HG03066 (cell line): ENCODE data around the gene SPRR1A.

ENCODE experiments used
- ATAC-seq: cut with Tn5 transposase; IDR thresholded peaks from one replicate; pipeline ENCODE4 v1.9.1; 2021; ENCODE audit warnings: low read depth; ENCODE audit not compliant: unreplicated experiment

SPRR1A gene, protein sequence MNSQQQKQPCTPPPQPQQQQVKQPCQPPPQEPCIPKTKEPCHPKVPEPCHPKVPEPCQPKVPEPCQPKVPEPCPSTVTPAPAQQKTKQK

DNA sequence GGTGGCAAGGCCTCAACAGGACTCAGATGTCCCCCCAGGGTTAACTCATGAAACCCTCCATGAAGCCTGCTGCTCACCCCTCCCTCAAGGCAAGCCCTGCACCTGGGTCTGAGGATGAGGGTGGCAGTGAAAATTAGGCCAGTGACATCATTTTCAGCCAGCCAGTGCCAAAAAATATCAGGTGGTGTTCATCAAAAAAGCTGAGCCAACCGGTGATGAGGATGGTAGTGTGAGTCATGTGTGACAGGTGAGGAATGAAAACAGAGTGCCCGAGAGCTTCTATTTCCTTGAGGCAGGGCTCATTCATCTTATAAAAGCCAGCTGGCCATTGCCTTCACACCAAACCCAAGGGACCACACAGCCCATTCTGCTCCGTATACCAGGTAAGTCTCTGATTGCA is at the start of gene SPRR1A:
Gene SPRR1A (plus strand): TSS at position 339 of the 400 bp plus-strand sequence. CDS start 1,150 bp downstream, outside the sequence.
- no peak for ATAC-seq

DNA sequence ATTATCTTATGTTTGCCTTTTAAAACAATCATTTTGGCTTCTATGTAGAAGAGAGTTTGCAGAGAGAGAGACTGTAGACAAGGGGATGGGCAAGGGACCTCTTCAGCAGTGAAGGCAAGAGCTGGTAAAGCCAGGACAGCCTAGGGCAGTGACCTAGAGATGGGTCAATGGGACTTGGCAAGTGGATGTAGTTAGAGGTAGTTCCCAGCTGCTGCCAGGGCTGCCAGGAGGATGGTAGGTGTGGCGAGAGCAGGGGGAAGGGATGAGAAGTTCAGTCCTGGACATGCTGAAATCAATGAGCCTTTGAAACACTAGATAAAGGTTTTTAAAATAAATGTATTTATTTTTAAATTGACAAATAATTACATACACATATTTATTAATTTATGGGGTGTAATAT is 43.3 kb upstream of the SPRR1A start:
- no peak for ATAC-seq

DNA sequence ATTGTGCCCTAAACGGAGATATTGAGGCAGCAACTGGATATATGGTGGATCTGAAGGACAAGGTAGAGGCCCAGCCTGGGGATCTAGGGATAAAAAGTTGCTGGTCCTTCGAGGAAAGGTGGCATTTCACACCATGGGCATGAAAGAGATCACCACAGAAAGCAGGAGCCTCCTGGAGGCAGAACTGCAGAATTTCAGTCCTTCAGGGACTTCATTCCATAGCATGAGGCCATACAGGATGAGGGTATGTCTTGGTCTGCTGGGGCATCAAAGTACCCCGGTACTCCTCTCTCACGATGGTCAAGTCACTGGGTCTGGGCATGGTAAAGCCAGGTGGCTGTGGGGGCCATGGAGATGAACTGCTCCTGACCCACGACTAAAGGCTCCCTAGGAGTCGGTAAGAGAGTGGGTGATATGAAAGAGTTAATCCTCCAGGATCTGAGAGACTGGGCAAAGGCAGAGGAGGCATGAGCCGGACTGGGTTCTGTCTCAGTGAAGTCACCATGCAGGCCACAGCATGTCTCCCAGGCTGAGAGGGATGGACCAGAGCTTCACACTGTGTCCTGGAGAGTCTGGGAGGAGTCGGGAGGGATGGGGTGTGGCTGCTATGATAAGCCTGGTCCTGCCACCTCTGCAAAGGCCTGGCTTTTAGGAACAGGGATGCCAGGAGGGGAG is 42.7 kb upstream of the SPRR1A start:
- no peak for ATAC-seq

DNA sequence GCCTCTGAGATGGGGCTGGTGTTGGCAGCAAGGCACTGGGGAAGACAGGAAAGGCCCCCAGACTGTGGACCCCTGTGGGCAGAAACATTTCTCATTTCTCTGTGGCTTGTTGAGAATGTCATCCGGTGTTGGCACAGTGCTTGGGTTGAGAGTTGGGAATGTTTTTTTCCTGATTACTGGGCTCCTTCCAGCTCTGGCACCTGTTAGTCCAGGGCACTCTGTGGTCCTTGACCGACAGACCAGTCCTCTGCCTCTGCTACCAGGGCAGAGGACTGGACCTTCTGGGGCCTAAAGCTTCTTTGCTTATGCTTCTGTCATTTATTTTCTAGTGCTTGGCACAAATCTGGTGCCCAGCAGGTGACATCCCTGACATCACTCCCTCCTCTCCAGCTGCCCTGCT is 41.7 kb upstream of the SPRR1A start:
- no peak for ATAC-seq

DNA sequence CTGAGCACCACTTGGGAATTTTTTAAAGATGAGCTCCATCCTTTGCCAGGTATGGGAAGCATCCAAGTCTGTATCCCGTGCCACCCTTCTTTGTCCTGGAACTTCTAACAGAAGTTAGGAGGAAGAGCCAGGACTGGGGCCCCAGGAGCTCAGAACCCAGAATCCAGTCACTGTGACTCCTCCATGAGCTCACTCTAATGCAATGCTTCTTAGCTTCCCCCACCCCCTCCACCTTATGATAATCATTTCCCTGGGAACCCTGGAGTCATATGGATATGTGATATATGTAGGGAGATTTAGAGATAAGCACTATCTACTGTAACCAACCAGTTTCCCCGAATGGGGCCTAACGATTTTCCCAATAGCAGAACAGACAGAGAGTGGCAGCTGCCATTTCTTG is 37.6 kb upstream of the SPRR1A start:
- ATAC-seq = no peak

DNA sequence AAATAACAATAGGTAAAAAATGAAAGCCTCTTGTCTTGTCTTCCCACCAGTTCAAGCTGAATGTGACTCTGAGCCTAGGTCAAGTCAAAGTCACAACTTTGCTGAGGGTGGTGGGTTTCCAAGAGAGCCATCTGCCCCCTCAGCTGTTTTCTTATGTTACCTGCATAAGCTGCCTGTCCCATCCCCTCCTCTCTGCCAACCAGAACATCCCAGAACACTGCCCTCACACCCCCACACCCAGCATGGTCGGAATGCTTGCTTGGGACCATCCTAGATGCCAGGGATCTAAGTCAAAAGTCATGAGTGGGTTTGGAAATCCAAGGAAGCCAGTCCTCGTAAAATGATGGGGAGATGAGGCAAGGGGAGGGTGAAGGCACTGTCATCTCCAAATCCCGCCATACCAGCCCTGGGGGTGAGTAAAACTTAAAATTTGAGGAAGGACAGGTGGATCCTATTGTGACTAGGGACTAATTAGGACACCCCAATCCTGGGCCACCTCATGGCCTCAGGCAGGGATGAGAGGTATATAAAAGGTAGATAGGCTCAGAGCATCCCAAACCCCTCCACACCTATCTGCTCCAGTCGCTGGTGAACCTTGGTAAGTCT is 37.1 kb upstream of the SPRR1A start, which contains the start of gene SPRR5:
Gene SPRR5 (plus strand): TSS at position 556 of the 606 bp plus-strand sequence. CDS start 1,349 bp downstream, outside the sequence.
- no peak for ATAC-seq

DNA sequence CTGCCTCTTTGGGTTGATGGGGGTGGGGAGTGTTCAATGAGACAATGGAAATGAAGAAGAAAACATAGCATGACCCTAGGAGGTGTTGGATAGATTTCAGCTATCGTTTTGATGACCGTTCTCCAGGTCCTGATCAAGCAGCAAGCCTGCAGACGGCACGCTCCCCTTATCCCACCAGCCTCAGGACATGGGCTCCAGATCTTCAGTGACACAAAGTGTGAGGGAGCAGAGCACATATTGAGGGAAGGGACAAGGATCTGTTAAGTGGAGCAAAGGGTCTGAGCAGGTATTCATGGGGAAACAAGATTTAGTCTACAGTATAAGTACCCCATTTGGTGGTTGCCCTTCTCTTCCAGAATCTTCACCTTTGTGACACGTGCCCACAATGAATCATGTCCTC is 32.2 kb upstream of the SPRR1A start:
- no peak for ATAC-seq

DNA sequence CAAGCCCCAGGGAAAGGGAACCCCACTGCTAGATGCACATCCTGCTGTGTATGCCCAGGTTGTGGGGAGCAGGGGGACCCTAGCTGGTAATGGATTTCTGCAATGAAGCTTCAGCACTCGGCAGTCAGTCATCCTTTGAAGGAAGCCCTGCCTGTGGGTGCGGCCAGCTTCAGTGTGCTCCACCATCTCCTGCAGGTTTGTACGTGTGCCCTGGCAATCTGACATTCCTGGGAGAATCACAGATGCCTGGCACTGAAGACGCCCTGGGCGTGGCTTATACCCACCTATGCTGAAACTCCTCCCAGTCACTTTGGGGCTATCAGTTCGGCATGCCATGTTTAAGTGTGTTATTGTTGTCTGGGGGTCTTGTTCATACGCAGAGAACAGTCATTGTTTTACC is 30.1 kb upstream of the SPRR1A start:
- no peak for ATAC-seq

DNA sequence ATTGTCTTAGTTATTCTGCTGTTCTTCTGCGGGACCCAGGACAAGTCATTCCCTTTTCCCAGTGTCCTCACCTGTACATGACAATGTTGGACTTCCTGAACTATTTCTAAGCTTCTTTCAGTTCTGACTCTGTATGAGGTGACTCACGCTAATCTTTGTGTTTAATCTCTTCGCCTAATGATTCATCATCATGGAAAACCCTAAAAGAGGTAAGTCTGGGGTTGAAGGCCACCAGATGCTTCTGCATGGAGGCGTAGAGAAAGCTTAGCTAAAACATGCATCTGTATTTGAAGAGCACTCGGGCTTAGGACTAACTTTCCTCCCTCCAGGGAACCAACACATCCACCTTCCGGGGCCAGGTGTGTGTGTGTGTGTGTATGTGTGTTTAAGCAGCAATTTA is 29.4 kb upstream of the SPRR1A start:
- no peak for ATAC-seq

DNA sequence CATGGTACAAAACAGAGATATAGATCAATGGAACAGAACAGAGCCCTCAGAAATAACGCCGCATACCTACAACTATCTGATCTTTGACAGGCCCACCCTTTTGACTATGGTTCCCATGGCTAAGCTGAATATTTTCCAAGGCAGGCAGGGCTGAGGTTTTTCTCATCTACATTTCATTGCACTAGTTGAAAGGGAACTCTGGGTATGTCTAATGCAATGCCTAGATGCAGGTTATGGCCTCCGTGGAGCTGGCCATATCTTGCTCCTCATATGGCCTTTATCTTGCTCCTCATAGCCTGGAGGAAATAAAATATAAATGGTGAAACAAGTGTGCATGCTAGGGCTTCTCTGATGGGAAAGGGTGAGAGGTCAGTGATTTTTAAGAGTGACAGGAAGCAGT is 26.3 kb upstream of the SPRR1A start:
- ATAC-seq = no peak

DNA sequence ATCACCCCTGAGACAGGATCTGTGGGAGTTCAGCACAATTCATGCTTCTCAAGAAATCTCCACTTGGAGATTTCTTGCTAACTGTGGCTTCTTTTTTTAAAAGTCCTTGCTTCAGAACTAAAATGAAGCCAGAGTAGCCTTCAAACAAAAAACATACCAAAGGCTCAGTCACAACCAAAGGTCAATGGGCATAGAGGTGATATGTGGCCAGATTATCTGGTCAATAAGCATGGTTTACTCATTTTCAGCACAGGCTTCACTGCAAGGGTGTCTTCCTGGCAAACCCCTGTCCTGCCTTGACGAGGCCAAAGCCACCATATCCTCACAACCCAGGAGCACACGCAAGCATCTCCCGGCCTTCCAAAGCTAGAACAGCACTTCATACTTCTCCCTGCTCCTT is 24.6 kb upstream of the SPRR1A start:
- no peak for ATAC-seq

DNA sequence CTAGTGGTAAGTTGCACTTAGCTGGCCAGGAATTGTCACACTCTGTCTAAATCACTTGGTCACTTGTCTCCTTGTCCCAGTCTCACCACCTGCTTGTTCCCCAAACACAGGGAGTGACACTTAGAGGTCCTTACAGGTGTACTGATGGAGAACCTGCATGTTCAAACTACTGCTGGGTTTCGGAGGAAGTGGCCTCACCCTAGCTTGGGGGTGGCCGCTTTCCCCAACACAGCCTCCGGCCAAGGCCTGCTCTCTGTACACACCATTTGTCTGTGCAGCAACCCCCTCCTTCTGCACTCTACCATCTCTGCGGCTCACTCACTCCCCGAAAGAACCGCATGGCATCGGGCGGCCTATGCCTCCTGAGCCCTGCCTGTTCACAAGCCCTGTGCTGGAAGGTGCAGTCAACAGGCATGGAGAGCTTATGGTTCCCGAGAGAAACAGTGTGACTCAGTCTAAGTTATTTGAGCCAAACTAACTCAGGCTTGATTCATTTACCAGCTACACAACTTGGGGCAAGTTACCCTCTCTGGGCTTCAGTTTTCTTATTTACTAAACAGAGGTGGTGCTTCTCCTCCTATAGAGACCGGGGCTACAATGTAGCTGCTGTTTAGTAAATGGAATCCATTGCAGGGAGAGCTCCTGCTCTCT is 24.0 kb upstream of the SPRR1A start:
- no peak for ATAC-seq

DNA sequence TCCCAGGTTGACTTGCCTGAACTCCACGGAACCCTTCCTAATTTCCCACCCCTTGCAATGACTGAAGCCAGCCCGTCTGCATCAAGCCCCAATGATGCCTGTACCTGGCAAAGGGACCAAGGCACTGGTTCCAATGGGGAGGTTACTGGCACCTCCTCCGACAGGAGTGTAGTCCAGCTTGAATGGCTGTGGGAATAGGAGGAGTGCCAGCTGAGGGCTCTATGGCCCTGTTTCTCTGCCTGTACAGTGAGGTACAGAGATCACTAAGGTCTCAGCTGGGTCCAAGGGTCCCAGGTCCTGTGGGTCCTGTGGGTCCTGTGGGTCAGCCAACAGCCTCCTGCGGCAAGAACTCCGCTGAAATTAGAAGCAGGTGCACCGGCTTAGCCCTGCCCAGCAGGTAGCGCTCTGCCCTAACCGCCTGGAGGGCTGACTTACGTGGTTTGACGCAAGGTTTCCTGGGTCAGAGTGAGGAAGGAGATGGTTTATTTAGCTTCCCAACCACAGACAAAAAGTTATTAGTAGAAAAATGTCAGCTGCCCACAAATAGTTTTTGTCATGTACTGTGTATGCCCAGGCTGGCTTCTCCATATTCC is 23.3 kb upstream of the SPRR1A start:
- no peak for ATAC-seq

DNA sequence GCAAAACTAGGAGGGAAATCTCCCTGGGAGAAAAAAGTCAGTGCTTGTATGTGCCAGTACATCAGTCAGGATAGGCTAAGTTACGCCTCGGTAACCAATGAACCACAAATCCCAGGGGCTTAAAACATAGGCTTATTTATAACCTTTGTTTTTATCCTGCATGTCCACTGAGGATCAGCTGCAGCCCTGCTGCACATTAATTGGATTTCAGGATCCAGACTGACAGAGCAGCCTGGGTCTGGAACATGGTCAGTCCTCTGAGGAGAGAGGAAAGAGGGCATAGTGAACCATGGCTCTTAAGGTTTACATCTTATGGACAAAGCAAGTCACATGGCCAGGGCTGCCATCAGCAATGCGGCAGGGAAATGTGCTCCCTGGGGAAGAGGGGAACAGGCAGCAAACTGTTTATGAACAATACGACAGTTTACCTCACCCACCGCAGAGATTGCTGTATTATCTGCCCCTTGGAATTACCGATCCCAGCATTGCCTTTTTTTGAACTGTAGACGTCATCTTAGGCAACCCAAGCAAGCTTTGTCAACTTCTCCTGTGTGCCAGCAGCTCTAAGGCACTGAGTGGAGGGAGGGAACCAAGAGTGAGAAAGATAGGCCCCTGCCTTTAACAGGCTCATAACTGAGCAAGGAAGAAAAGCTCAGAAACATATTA is 22.5 kb upstream of the SPRR1A start:
- ATAC-seq = no peak

DNA sequence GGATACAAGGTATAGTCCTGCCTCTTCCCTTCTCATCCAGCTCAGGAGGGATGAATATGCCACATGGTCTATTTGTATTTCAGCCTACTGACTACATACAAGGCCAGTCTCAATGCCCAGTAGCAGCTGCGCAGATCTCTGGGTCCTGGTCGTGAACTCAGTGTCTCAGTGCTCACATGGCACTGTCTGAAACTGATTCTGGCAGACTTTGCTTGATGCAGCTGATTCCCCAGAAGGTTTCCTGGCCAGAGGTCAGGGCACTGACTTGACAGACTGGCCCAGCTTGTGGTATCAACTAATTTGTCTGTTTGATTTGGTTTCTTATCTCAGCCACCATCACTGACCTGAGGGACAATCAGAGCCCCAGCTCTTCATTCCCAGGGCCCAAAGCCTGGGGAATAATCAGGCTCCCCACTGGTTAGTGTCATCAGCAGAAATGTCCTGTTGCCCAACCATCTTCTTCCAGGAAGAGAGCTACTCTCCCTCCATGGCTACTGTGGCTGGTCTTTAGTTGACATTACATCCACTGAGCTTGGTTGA is 20.9 kb upstream of the SPRR1A start:
- ATAC-seq = no peak

DNA sequence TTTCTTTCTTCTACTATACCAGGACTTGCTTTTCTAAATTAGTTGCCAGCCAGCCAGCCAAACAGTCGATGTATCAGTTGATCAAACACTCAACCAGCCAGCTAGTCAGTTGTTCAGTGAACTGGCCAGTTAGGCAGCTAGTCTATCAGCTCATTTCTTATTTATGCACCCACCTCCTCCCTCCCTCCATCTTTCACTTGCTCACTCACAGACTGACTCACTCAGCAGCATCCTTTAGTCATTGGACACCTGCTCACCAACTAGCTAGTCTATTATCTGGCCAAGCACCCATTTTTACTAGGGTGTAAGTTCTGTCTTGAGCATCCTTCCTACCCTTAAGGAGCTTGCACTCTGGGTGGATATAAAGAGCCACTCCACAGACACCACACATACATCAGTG is 19.3 kb upstream of the SPRR1A start:
- ATAC-seq = no peak

DNA sequence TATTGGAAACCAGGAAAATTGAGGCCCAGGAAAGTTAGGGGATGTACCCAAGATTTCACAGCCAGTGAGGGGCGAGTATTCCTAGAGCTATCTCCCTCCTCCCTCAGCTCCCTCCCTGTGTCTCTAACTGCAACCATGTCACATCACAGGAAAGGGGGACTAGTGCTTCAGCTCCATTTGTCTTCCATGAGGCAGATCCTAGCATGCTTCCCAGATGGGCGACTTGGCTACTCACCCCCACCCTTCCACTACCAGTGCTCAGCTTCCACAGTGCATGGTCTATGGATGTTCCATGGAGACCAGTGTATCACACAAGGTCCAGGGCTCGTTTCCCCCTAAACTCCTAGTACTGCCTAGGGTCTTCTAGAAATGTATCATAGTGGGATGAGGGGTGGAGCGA is 18.0 kb upstream of the SPRR1A start:
- ATAC-seq = no peak

DNA sequence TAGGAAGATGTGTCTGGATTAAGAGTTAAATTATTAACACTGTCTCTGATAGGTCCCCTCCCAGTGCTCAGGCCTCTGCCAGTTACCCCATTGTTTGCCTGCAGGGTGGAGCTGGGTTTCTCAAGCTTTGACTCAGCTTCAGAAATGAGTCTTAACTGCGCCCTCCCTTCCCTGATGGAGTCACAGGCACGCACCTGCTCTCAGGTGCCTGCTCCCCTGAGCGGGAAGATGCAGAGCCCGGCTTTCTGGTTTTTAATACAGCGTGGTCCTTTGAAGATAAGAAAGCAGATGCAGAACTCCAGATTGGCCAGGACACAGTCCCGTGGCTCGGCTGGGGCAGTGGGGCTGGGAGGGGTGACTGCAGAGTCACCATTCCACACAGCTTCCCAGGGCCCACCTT is 16.7 kb upstream of the SPRR1A start:
- no peak for ATAC-seq

DNA sequence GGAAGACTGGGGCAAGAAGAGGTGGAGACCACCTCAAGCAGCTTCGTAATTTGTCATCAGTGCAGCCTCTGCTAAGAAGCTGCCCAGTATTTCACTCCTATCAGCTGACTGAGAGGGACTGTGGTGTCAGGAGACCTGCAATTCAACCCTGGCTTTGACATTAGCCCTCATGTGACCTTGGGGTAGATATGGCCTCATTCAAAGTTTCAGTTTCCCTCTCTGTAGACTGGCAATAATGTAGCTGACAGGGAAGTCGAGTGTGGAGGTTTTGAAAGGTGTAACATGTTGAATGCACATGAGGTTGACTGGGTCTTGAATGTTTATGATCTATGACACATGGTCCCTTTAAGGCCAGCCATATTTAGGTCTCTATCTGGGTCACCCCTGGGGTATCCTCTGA is 15.6 kb upstream of the SPRR1A start:
- peak; percentile 91 for ATAC-seq

DNA sequence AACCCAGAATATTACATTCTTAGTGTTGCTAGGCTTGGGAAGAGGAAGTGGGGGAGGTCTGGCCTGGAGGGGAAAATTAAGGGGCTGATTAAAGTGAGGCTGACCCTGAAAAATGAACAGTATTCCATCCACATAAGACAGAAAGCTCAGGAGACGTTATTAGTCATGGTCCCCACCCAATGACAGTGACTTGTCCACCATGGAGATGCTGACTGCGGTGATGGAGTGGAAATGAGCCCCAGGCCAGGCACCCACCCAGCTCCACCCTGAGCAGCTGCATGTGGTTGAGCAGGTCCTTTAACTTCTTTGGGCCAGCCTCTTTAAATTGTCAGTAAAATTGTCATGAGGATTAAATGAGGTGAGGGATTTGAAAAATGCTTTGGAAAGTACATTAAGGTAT is 14.8 kb upstream of the SPRR1A start:
- ATAC-seq = no peak

DNA sequence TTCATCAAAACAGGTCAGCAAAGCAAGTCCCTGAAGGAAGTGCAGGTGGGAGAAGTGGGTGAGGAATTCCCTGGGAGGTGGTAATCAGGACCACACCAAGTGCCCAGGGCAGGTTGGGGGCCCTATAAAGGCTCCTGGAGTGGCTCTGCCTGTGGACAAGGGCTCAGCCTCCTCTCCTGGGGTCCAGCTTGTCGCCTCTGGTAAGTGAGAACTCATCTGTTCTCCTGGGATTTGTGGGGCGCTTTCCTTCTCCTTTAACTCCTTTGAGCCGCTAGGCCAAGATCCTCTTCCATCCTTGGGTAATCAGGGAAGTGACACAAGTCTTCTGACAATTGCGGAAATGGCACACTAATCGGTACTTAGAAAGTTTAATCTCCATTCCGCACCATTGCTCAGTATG is 13.4 kb upstream of the SPRR1A start, which contains the start of gene SPRR4:
Gene SPRR4 (plus strand): TSS at position 154 of the 400 bp plus-strand sequence. CDS start 1,243 bp downstream, outside the sequence.
- no peak for ATAC-seq
